ENCODE results near the gene VPS52.

DNA sequence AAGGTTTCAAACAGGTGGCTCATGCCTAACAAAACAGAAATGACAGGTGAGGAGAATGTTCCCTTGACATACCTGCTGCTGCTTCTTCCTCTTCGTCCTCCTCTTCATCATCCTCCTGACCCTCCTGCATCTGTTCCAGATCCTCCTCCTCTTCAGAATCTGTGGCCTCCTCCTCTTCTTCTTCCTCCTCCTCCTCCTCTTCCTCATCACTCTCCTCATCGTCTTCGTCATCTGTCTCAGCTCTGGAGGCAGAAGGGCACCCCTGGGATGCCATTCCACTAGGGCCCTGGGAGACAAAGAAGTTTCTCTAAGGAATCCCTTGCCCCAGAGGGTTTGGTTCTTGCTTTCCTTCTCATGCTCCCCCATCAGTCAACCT lies 48.3 kb upstream of the VPS52 start:
- TF ChIP-seq, protein P1, sequence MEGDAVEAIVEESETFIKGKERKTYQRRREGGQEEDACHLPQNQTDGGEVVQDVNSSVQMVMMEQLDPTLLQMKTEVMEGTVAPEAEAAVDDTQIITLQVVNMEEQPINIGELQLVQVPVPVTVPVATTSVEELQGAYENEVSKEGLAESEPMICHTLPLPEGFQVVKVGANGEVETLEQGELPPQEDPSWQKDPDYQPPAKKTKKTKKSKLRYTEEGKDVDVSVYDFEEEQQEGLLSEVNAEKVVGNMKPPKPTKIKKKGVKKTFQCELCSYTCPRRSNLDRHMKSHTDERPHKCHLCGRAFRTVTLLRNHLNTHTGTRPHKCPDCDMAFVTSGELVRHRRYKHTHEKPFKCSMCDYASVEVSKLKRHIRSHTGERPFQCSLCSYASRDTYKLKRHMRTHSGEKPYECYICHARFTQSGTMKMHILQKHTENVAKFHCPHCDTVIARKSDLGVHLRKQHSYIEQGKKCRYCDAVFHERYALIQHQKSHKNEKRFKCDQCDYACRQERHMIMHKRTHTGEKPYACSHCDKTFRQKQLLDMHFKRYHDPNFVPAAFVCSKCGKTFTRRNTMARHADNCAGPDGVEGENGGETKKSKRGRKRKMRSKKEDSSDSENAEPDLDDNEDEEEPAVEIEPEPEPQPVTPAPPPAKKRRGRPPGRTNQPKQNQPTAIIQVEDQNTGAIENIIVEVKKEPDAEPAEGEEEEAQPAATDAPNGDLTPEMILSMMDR (IDR thresholded peaks at IDR 0.05), result no peak
- no peak for TF ChIP-seq POLR2AphosphoS5 (IDR thresholded peaks at IDR 0.05)
